CD1c-positive myeloid dendritic cell (primary cell): ENCODE measurements around the gene METTL9.
A peak's percentile ranks its signal among the peaks of the same experiment; 100 is the strongest.
"Not testable (repeated sequence)": the region's sequence is repeated elsewhere in the genome, so short reads cannot be mapped to it uniquely, and the experiment has no call there.

Experiments used
- DNase-seq: peaks from one replicate; pipeline ENCODE4 v3.0.0-alpha.2; 2016; ENCODE audit errors: extremely low spot score

The METTL9 gene

DNA sequence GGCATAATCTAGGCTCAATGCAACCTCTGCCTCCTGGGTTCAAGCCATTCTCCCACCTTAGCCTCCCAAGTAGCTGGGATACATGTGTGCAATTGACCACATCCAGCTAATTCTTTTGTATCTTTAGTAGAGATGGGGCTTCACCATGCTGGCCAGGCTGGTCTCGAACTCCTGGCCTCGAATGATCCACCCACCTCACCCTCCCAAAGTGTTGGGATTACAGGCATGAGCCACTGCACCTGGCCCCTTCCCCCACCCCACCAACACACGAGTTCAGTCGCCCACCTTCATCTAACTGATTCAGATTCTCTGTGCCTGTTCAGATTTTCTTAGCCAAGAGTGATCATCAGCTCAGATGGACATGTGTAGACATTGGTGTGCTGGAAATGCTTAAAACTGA, 25.0 kb upstream of the METTL9 start:
- DNase-seq: no peak

DNA sequence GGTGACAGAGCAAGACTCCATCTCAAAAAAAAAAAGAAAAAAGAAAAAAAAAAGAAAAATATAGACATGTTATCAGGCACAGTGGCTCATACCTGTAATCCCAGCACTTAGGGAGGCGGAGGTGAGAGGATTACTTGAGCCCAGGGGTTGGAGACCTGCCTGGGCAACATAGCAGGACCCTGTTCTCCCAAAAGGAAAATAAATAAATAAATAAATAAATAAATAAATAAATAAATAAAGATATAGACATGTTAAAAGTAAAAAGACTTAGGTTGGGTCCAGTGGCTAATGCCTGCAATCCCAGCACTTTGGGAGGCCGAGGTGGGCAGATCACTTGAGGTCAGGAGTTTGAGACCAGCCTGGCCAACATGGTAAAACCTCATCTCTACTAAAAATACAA, 23.1 kb upstream of the METTL9 start:
- not testable (repeated sequence) for DNase-seq

DNA sequence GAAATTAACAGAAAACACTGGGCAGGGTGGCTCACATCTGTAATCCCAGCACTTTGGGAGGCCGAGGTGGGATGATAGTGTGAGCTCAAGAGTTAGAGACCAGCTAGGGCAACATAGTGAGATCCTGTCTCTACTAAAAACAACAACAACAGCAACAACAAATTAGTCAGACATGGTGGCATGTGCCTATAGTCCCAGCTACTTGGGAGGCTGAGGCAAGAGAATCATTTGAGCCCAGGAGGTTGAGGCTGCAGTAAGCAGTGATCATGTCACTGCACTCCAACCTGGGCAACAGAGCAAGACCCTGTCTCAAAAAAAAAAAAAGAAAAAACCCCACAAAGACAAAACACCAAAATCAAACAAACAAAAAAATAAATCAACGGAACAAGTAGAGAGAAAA, 21.9 kb upstream of the METTL9 start:
- not testable (repeated sequence) for DNase-seq

- not testable (repeated sequence) for DNase-seq
These were observed 21.1 kb upstream of the METTL9 start for GRCh38 chr16:21578311-21578710.

- not testable (repeated sequence) for DNase-seq
These were observed 19.2 kb upstream of the METTL9 start for GRCh38 chr16:21580131-21580530.

- DNase-seq: no peak
These were observed 18.6 kb upstream of the METTL9 start for GRCh38 chr16:21580807-21581206.

GRCh38 chr16:21584817-21585216, 14.6 kb upstream of the METTL9 start:
- DNase-seq: no peak

DNA sequence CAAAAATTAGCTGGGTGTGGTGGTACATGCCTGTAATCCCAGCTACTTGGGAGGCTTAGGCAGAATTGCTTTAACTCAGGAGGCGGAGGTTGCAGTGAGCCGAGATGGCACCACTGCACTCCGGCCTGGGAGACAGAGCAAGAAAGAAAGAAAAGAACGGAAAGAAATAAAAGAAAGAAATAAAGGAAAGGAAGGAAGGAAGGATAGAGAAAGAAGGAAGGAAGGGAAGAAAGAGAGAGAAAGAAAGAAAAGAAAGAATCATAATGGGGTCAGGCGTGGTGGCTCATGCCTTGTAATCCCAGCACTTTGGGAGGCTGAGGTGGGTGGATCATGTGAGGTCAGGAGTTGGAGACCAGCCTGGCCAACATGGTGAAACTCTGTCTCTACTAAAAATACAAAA, 10.8 kb upstream of the METTL9 start:
- DNase-seq: not testable (repeated sequence)

- no peak for DNase-seq
These were observed 9.8 kb upstream of the METTL9 start for GRCh38 chr16:21589551-21589950.

DNA sequence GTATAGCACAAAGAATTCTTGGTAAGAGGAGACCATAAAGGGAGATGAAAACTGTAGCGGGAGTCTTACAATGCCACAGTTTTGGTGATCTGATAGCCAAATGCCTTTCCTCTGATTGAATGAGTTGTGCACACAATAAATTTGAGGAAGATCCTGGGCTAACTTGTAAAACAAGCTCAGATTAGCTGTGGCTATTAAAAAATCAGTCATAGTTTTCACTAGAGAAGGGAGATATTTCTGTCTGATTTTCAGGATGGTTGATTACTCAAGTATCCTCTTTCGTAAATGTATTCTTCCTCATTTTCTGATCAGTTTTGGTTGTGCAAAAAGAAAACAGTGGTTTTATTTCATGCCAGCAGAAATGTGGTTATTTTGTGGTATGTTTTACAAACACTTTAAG, 9.1 kb upstream of the METTL9 start:
- peak; percentile 86 for DNase-seq

- peak; percentile 52 for DNase-seq
These were observed 8.6 kb upstream of the METTL9 start for GRCh38 chr16:21590796-21591195.

GRCh38 chr16:21592191-21592590, 7.2 kb upstream of the METTL9 start:
- DNase-seq: no peak

DNA sequence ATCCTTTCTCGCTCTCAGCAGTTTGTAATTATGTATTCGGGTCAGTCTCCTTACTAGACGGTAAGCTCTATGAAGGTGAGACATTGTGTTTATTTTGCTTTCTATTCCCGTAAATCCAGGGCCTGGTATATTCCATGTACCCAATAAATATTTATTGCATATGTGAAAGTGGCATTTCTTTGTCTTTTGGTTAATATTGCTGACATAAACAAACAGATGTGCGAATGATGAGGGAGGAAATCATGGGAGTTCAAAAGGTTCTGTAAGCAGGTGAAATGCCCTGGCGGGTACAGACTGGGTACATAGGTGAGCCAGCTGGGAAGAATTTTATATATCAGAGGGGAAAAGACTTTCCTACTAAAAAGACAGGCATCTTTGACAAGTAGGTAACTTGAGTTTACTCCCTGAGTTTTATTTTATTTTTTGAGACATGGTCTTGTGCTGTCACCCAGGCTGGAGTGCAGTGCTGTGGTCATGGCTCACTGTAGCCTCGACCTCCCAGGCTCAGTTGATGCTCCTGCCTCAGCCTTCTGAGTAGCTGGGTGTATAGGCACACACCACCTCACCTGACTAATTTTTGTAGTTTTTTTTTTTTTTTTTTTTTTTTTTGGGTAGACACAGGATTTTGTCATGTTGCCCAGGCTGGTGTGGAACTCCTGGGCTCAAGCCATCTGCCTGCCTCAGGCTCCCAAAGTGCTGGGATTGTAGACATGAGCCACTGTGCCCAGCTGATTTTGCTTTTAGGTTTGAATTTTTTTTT, 5.7 kb upstream of the METTL9 start:
- DNase-seq: no peak

GRCh38 chr16:21597561-21598030, 1.8 kb upstream of the METTL9 start:
- no peak for DNase-seq

GRCh38 chr16:21598206-21598605, 1.2 kb upstream of the METTL9 start:
- DNase-seq: no peak

DNA sequence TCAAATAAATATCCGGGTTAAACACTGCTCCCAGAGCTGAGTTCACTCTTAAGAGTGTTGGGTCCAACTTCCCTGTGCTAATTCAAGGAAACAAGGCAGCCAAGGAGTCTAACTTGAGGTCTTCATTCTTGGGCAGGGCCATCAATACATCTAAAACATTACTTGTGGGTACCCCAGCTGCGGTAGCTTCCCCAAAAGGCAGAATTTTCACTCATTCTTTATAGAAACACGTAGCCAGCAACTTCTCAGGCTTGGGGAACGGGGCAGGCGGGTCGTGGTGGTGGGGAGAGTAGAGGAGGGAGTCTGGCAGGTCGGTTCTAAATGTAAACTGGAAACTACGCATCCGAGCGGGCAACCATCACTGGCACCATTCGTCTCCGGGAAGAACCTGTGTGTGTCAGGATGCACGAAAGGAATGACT, 666 bp upstream of the METTL9 start:
- DNase-seq: peak; percentile 43

DNA sequence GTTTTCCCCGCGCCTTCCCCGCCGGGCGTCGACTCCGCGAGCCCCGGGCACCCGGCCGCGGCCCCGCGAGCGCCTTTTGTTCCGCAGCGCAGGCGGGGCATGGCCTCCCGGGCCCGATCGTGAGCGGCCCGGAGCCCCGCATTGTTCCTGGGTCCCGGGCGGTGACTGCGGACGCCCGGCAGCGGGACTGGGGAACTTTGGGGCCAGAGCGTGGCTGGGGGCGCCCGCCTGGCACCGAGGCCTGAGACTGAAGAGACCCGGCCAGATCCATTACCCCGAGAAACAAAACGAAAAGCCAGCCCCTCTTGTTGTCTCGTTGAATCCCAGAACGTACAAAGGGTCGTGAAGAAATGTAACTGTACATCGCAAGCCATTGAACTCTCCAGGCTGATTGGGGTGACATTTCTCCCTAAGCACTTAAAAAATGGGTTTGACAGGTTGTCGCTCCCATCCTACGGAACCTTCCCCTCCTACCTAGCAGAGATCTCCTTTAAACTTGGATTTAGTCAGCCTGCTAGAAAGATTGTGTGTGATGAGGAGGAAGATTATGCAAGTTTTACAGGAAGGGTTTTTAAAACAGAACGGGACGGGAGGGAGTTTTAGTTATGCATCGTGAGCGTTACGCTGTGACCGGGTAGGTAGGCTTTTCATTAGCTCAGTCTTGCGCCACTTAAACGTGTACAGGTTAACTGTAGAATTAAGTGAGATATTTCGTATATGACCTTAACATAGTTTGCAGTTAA, 825 bp downstream of the METTL9 start:
- DNase-seq: peak; percentile 56

GRCh38 chr16:21602785-21603184, 3.4 kb downstream of the METTL9 start:
- DNase-seq: no peak

- peak; percentile 56 for DNase-seq
These were observed 4.6 kb downstream of the METTL9 start for GRCh38 chr16:21603928-21604327.

DNA sequence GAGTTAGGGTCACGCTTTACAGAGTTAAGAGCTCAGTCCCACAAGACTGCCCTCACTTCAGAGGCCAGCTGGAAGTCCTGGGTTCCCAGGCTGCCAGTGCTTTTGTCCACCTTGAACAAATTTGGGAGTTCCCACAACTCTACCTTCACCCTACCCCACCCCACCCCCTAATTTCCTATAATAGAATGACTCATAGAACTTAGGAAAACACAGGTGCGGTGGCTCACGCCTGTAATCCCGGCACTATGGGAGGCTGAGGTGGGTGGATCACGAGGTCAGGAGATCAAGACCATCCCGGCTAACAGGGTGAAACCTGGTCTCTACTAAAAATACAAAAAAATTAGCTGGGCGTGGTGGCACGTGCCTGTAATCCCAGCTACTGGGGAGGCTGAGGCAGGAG, 6.5 kb downstream of the METTL9 start:
- DNase-seq: not testable (repeated sequence)

GRCh38 chr16:21608639-21609328, 9.4 kb downstream of the METTL9 start:
- DNase-seq: peak; percentile 87

DNA sequence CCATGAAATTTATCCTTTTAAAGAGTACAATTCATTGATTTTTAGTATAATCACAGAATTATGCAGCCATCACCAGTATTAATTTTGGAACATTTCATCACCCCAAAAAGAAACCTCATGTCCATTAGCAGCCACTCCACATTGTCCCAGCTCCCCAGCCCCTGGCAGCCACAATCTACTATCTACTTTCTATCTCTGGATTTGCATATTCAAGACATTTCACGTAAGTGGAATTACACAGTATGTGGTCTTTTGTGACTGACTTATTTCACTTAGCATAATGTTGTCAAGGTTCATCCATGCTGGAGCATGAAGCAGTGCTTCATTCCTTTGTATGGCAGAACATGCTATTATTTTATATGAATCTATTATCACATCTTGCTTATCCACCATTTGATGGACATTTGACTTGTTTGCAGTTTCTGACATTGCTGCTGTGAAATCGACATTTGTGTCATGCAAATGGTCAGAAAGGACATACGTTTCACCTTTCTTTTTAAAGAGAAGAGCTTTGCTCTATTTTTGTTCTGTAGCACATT, 10.7 kb downstream of the METTL9 start:
- DNase-seq: no peak
